Jurkat, Clone E6-1 (cell line): ENCODE results near the gene STPG4.
"Not testable (repeated sequence)": the region's sequence is repeated elsewhere in the genome, so short reads cannot be mapped to it uniquely, and the experiment has no call there.

ENCODE experiments used
- DNase-seq: peaks from one replicate; pipeline ENCODE4 v3.0.0-alpha.2; 2011; ENCODE audit warnings: low read depth, low spot score
- H3K4me3 ChIP-seq: 2 replicates; pipeline ENCODE4 v1.5.1; 2011; ENCODE audit warnings: mild to moderate bottlenecking, low read length, control low read depth, moderate library complexity

The STPG4 gene

GRCh38 chr2:47174733-47175361 is 19.7 kb upstream of the STPG4 start:
- H3K4me3 ChIP-seq: peak overlapping the region; percentile 74
- peak; percentile 14 for DNase-seq

- no peak for DNase-seq
Measured at GRCh38 chr2:47173986-47174732, 19.1 kb upstream of the STPG4 start.

GRCh38 chr2:47172922-47173695 is 18.0 kb upstream of the STPG4 start:
- DNase-seq: no peak
- no peak overlapping the region for H3K4me3 ChIP-seq

More at GRCh38 chr2:47173986-47174732, 19.1 kb upstream of the STPG4 start:
- H3K4me3 ChIP-seq: peak overlapping the region; percentile 74

GRCh38 chr2:47172156-47172921 is 17.2 kb upstream of the STPG4 start:
- no peak for DNase-seq
- no peak overlapping the region for H3K4me3 ChIP-seq

GRCh38 chr2:47169784-47170183 is 14.7 kb upstream of the STPG4 start:
- DNase-seq: no peak
- H3K4me3 ChIP-seq: no peak overlapping the region

DNA sequence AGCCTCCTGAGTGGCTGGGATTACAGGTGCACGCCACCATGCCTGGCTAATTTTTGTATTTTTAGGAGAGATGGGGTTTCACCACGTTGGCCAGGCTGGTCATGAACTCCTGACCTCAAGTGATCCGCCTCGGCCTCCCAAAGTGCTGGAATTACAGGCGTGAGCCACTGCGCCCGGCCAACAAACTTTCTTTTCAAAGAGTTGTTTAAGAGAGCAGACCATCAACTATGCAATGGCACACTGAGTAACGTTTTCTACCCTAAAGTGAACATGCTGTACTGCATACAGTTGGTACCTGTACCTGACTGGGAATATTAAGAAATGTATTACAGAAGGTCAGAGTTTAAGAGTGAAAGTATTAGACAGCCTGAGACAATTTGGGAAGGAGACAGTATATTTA is 13.8 kb upstream of the STPG4 start:
- not testable (repeated sequence) for DNase-seq, H3K4me3 ChIP-seq

DNA sequence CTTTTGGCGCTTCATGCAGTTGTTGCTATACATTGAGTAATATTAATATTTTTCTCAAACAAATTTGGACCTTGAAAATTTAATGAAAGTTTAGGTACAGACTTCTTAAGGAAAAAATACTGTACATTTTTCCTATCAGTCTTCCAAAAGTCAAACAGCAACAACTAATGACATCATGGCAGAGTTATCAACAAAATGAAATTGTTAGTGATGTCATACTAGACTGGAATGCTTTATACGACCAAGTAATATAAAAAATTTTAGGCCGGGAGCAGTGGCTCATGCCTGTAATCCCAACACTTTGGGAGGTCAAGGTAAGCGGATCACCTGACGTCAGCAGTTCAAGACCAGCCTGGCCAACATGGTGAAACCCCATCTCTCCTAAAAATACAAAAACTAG is 12.0 kb upstream of the STPG4 start:
- no peak overlapping the region for H3K4me3 ChIP-seq
- no peak for DNase-seq

GRCh38 chr2:47165001-47165555 is 10.0 kb upstream of the STPG4 start:
- no peak for DNase-seq
- H3K4me3 ChIP-seq: no peak overlapping the region

- DNase-seq: no peak
- no peak overlapping the region for H3K4me3 ChIP-seq
Measured at GRCh38 chr2:47162780-47163179, 7.7 kb upstream of the STPG4 start.

- DNase-seq: no peak
- no peak overlapping the region for H3K4me3 ChIP-seq
Measured at GRCh38 chr2:47161475-47161874, 6.4 kb upstream of the STPG4 start.

DNA sequence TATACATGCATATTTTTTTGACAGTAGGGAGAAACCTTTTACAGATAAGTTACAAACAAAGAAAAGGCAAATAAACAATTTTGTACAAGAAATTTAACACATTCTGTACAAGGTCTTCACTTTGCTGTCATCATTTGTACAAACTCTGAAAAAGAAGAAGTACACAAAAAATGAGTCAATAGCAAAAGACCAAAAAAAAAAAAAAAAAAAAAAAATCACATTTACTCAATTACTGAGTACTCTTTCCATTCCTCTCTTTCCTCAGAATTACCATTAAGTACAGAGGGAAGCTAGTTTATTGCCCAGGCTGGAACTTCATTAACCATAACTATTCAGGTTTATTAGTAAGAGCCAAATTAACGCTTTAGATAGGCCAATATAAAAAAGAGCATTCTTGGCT is 5.6 kb upstream of the STPG4 start:
- DNase-seq: no peak
- H3K4me3 ChIP-seq: no peak overlapping the region

- H3K4me3 ChIP-seq: no peak overlapping the region
- no peak for DNase-seq
Measured at GRCh38 chr2:47160211-47160610, 5.1 kb upstream of the STPG4 start.

DNA sequence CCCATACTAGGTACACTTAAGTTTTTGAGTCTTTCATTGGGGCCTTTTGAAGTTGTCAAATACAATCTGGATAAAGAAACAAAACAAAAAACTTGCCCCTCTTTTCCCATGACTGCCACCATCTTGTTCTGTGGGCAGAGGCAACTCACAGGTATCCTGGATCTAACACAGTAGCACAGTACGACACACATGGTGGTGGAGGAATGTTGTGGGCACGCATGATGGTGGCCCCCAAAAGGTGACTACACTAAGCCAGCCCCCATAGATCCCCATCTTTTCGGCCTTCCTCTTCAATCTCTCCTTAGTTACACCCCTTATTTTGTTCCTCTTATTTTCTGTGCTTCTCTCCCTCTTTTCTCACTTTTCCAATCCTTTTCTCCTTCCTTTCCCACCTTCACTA is 4.5 kb upstream of the STPG4 start:
- no peak for DNase-seq
- H3K4me3 ChIP-seq: no peak overlapping the region

DNA sequence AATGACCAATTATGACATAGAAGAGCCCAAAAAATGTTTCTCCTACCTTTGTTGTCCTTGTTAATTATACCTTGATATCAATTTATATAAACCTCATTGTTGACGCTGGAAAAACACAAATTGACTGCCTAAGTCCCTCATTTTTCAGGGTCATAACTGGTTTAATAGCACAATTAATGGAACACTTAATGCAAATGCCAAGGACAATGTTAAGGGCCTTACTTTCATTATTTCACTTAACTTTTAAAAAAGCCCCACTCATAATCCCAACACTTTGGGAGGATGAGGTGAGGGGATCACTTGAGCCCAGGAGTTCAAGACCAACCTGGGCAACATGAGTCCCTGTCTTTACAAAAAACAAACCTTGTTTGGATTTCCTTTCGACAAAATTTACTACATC is 3.5 kb upstream of the STPG4 start:
- H3K4me3 ChIP-seq: no peak overlapping the region
- no peak for DNase-seq

DNA sequence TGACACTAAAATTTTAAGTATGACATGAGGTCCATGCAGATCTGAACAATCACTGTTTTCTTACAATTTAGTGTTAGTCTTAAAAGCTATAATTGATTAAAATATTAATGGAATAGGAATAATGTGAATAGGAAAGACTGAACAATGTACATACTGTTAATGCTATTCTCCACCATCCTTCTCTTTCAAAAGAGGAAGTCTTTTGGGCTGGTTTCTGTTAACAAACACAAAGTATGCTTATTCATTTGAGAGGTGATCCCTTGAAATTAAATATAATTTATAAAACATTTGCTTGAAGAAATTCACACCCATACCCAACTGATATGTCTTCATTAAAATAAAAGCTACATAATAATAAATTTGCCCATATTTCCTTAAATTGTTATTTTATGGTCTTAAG is 2.3 kb downstream of the STPG4 start:
- H3K4me3 ChIP-seq: no peak overlapping the region
- no peak for DNase-seq

DNA sequence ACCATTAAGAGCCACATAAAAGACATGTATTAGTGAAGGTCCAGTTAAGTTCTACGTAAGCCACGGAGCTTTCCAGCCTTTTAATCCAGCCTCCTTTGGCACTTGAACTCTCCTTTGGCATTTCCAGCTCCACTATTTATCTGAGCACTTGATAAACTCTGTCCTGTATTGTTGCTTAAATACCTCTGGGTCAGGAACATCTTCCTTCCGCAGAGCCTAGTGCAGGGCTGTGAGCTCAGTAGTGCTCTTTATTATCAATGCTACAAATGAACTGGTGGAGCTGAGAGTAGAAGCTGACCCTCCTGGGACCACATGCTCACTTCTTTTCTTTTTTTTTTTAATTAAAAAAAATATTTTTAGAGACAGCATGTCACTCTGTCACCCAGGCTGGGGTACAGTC is 4.9 kb downstream of the STPG4 start:
- no peak overlapping the region for H3K4me3 ChIP-seq
- DNase-seq: no peak

DNA sequence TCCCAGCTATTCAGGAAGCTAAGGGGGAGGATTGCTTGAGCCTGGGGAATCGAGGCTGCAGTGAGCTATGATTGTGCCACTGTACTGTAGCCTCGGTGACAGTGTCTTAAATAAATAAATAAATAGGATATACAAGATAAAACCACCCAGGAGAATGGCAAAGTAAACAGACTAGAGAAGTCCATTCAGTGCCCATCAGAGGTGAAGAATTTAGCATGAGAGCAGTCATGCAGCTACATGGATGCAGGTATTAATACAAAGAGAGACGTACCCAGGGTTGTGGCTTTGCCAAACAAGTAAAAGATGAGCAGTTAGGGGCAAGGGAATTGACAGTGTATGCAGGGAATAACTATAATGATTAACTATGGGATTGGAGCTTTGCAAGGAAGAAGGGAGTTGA is 8.1 kb downstream of the STPG4 start:
- DNase-seq: no peak
- H3K4me3 ChIP-seq: no peak overlapping the region

DNA sequence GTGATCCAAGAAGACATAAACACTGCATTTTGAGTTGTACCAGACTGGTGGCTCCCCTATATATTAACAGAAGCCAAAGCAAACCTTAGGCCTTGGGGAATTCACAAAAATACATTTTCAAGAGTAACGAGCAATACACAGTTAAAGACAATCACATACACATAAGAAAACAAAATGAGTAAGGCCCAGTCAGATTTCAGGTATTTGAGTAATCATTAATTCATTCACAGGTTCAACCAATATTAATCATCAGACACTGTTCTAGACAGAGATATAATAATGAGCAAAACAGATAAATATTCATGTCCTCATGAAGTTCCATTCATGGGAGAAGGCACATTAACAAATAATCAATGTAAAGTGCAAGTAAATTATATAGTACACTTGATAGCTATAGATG is 9.6 kb downstream of the STPG4 start:
- no peak for DNase-seq
- H3K4me3 ChIP-seq: no peak overlapping the region

DNA sequence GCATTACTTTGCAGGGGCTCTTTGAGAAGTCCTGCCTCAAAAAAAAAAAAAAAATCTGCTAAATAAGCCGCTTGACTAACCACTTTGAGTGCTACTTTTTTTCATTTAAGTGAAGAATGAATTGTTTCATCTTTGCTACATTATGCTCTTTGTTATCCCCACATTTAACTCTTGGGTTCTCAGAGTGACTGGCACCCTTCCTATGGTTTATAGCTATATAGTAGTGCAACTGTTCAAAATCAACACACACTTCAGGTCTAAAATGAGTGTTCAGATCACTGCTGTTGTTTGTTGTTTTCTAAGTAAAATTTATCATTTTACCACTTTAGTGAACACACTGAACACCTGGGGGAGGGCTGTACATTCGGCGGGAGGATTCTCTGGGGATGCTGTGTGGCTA is 13.6 kb downstream of the STPG4 start:
- H3K4me3 ChIP-seq: no peak overlapping the region
- DNase-seq: no peak
